Measurements from ENCODE around the gene TRIM61. TPM values are rescaled to one million over a fixed set of nuclear protein-coding genes. Genes with fewer than 3 reads are reported as not detected.
A peak's percentile ranks its signal among the peaks of the same experiment; 100 is the strongest.

TRIM61 gene
- total RNA-seq, 1 donor from 2014 or later = 1.2 TPM

DNA sequence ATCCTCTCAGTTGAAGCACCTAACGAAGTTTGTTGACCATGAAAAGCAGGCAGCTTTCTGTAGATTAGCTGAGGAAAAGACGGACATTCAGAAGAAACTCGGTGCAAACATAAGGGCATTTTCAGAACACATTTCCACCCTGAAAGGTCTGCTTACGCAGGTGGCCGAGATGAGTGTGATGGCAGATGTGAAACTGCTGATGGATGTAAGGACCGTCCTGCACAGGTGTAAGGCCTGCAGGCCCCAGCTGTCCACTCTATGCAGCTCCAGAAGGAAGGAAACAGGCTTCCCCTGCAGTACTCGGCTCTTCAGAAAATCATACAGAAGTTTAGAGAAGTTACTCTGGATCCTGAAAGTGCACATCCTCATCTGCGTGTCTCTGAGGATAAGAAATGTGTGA lies 33.5 kb upstream of the TRIM61 start:
- TF ChIP-seq CTCF (IDR thresholded peaks at IDR 0.05) = no peak
- no peak overlapping the region for H3K27ac ChIP-seq
- no peaks in the 10 kb centered on the region for H3K27me3 ChIP-seq
- DNase-seq (no peak), ATAC-seq (no peak)
- no peaks in the 10 kb centered on the region for H3K4me1 ChIP-seq
- no peak overlapping the region for H3K4me3 ChIP-seq
- intact Hi-C loops (cut with DNase I) = no loop called here
- H3K36me3 ChIP-seq = no peaks in the 10 kb centered on the region
- no peaks in the 10 kb centered on the region for H3K9me3 ChIP-seq

- Histone ChIP-seq H3K4me1 (no peaks in the 10 kb centered on the region), H3K27ac (no peak overlapping the region), H3K36me3 (no peaks in the 10 kb centered on the region), H3K27me3 (no peaks in the 10 kb centered on the region), H3K4me3 (no peak overlapping the region), H3K9me3 (no peaks in the 10 kb centered on the region)
- TF ChIP-seq CTCF (IDR thresholded peaks at IDR 0.05) = no peak
- ATAC-seq (no peak), DNase-seq (no peak)
- intact Hi-C loops (cut with DNase I) = no loop called here
Observed at GRCh38 chr4:165010487-165010886, 33.0 kb upstream of the TRIM61 start.

- Histone ChIP-seq H3K27me3 (no peaks in the 10 kb centered on the region), H3K4me1 (no peaks in the 10 kb centered on the region), H3K27ac (no peak overlapping the region), H3K36me3 (no peaks in the 10 kb centered on the region), H3K9me3 (no peaks in the 10 kb centered on the region), H3K4me3 (no peak overlapping the region)
- intact Hi-C loops (cut with DNase I) = no loop called here
- no peak for TF ChIP-seq CTCF (IDR thresholded peaks at IDR 0.05)
- DNase-seq (no peak), ATAC-seq (no peak)
Observed at GRCh38 chr4:165009493-165010227, 32.2 kb upstream of the TRIM61 start.

DNA sequence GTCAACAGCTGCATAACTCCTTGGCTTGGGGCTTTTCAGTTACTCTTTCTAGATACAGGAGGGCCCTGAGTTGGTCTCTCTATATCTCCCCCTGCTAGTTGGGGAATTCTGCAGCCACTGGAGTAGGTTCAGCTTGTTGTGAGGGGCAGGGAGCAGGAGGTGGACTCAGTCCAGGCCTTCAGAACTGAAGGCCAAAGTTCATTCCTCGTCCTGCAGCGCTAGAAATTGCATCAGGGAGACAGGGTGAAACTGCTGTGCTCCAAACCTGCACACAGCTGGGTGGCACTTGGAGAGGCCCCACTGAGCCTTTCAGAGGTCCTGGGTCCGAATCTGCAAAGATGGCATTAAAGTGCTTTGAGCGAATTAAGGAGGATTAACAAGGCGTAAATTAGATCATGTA lies 29.4 kb upstream of the TRIM61 start:
- intact Hi-C loops (cut with DNase I) = no loop called here
- no peak for DNase-seq

GRCh38 chr4:165006456-165006855 lies 29.0 kb upstream of the TRIM61 start:
- peak; percentile 17 for ATAC-seq
- Histone ChIP-seq H3K36me3 (no peaks in the 10 kb centered on the region), H3K27ac (no peak overlapping the region), H3K4me3 (no peak overlapping the region), H3K4me1 (no peaks in the 10 kb centered on the region), H3K9me3 (no peaks in the 10 kb centered on the region), H3K27me3 (no peaks in the 10 kb centered on the region)
- TF ChIP-seq CTCF (IDR thresholded peaks at IDR 0.05) = no peak
- intact Hi-C loops (cut with DNase I) = no loop called here
- DNase-seq = no peak

More for the DNA sequence above, 29.4 kb upstream of the TRIM61 start:
- Histone ChIP-seq H3K36me3 (no peaks in the 10 kb centered on the region), H3K4me1 (no peaks in the 10 kb centered on the region), H3K27ac (no peak overlapping the region), H3K4me3 (no peak overlapping the region), H3K27me3 (no peaks in the 10 kb centered on the region), H3K9me3 (no peaks in the 10 kb centered on the region)
- TF ChIP-seq CTCF (IDR thresholded peaks at IDR 0.05) = no peak
- no peak for ATAC-seq
